ENCODE data around the gene STUM. TPM values are rescaled to one million over a fixed set of nuclear protein-coding genes. Genes with fewer than 3 reads are reported as not detected.

The STUM gene
- total RNA-seq, 4 donors from 2014 or later = 0.92 to 1.9 (median 1.0) TPM

DNA sequence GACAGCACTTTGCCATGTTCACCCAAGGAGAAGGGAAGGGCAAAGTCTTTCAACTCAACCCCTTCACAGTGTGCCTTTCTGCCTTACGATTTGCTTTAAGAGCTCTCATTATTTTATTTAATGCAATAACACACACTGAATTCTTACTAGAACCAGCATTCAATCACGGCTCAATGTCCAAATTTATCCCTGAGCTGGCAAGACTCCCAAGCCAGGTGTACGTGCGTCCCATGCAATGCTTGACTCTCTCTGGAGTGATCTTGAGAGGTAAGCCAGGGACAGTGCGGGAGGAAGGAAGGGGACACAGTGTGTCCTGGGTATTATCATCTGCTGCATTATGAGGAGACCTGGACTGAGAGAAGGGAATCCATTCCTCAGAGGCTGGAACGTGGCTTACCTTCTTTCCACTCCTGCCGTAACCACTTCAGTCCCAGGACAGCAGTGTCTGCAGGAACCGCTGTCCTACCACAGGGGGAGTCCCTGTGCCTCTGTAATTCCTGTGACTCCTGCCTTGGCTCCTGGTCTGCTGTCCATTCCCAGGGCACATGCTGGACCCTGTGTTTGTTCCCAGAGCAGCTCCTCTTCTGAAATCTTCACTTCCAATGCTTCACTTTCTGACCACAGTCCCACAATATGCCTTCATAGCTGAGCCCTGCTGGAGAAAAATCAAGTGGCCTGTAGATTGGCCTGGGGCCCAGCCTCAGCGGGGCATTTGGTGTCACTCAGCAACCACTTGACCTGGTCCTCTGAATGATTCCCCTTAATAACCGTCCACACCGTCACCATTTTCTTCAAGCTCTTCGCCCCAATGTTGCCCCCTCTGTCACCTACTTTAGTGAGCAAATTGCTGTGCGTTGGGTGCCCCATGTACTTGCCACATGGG, 28.6 kb upstream of the STUM start:
- DNase-seq (no peak), ATAC-seq (peak in 1 of 2 donors; percentile 32)
- intact Hi-C loops (cut with DNase I; ENCODE audit: low total_unique reads) (no loop called here), in situ Hi-C loops (cut with MboI; ENCODE audit: low sequenced_read_pairs in 4 of 4) (no loop called here)
- H3K27ac ChIP-seq = peak overlapping the region in 1 of 4 donors; percentile 33
- peaks cover 0 to 31% of the 10 kb centered on the region in 2 donors for H3K4me1 ChIP-seq
- H3K9me3 ChIP-seq = no peaks in the 10 kb centered on the region
- no peaks in the 10 kb centered on the region for H3K27me3 ChIP-seq
- H3K36me3 ChIP-seq = no peaks in the 10 kb centered on the region
- H3K4me3 ChIP-seq = no peak overlapping the region
- TF ChIP-seq, protein P1, sequence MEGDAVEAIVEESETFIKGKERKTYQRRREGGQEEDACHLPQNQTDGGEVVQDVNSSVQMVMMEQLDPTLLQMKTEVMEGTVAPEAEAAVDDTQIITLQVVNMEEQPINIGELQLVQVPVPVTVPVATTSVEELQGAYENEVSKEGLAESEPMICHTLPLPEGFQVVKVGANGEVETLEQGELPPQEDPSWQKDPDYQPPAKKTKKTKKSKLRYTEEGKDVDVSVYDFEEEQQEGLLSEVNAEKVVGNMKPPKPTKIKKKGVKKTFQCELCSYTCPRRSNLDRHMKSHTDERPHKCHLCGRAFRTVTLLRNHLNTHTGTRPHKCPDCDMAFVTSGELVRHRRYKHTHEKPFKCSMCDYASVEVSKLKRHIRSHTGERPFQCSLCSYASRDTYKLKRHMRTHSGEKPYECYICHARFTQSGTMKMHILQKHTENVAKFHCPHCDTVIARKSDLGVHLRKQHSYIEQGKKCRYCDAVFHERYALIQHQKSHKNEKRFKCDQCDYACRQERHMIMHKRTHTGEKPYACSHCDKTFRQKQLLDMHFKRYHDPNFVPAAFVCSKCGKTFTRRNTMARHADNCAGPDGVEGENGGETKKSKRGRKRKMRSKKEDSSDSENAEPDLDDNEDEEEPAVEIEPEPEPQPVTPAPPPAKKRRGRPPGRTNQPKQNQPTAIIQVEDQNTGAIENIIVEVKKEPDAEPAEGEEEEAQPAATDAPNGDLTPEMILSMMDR (IDR thresholded peaks at IDR 0.05 in 4 of 5, conservative IDR thresholded peaks at IDR 0.05 in 1 of 5) = peak in 2 of 5 experiments; percentile 18 to 19
- TF ChIP-seq POLR2A (IDR thresholded peaks at IDR 0.05) = no peak

DNA sequence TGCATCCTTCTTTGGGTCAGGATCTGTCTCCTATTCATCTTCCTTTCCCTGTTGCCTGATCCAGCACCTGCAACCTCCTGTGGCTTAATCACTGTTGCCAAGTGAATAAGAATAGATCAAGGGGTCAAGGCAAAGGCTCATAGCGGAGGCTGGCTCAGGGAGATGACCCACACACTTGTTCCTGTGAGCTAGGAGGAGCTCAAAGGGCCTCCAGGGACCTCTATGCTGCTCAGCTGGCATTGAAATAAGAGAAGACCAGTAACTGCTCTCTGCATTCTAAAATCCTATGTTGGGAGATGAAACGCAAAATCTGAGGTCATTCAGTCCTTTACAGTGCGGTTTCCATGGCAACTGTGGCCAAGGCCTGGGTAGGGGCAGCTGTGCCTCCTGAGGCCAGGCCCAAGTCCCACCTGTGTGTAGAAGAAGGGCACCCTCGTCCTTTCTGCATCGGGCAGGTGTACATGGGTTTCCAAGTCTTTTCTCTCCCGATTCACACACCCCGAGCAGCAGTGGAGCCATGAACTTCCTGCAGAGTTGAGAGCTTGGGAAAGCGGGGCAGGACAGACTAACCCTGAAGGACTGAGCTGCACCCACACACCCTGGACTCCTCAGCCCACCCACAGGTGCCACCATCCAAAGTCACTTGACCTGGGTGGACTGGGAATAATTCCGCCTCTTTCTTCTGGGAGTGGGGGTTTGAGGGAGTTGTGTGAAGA, 27.8 kb upstream of the STUM start:
- Histone ChIP-seq H3K36me3 (no peaks in the 10 kb centered on the region), H3K9me3 (no peaks in the 10 kb centered on the region), H3K4me1 (peaks cover 0 to 31% of the 10 kb centered on the region in 2 donors), H3K27ac (peak overlapping the region in 1 of 4 donors; percentile 33), H3K27me3 (no peaks in the 10 kb centered on the region), H3K4me3 (no peak overlapping the region)
- in situ Hi-C loops (cut with MboI; ENCODE audit: low sequenced_read_pairs in 4 of 4) = no loop called here
- TF ChIP-seq, protein P1 (IDR thresholded peaks at IDR 0.05 in 4 of 5, conservative IDR thresholded peaks at IDR 0.05 in 1 of 5) = no peak
- no peak for TF ChIP-seq POLR2A (IDR thresholded peaks at IDR 0.05)
- DNase-seq (no peak), ATAC-seq (peak in 1 of 2 donors; percentile 55)
- intact Hi-C loops (cut with DNase I; ENCODE audit: low total_unique reads) = no loop called here

DNA sequence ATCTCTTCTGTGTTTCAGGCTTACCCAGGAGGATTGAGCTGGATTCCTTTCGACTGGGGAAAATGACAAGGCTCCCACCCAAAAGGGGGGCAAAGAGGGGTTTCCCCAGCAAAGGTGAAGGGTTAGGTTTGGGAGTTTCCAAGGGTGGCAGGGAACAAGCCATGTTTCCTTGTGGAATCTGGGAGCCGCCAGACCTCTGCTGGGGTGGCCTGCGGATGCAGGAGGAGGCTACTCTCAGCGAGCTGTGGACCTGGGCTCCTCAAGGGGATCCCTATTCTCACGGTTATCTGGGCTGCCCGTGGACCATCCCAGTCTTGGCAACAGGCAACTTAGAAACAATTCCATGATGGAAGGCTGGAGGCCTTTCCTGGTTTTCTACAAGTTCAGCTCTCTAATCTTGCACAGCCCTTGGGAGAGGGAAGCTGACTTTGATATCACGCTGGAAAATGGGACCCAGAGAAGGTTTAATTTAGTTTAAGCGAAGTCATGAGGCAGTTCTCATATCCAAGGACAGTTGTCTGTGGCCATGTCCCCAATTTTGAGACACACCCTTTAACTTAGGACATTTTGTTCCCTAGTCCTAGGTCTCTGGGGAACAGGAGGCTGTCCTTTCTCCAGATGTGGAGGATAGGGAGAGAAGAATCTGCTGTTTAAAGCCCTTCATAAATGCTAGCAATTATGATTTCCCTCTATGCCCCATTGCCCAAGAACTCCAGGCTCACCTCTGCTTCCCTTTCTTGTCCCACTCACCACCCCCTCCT, 24.7 kb upstream of the STUM start:
- H3K9me3 ChIP-seq = no peaks in the 10 kb centered on the region

DNA sequence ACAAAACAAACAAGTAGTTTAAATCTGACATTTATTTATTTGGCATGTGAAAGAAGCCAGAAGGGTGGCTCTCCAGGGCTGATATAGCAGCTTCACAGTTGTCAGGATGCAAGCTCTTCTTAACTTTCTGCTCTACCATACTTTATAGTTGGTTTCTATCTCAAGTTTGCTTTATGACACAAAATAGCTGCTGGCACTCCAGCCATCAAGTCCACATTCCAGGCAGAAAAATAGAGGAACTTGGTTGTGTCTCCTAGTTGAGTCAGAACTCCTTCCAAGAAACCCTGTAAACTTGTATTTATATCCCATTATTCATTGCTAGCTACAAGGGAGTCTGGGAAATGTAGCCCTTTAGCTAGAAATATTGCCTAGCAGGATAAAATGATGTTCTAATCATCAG, 24.0 kb upstream of the STUM start:
- Histone ChIP-seq H3K27ac (peak overlapping the region; percentile 4 to 73 (median 48)), H3K4me1 (peaks cover 14 to 48% of the 10 kb centered on the region in 2 donors), H3K4me3 (no peak overlapping the region), H3K27me3 (no peaks in the 10 kb centered on the region), H3K9me3 (no peaks in the 10 kb centered on the region), H3K36me3 (no peaks in the 10 kb centered on the region)
- intact Hi-C loops (cut with DNase I; ENCODE audit: low total_unique reads) = no loop called here
- ATAC-seq (no peak), DNase-seq (no peak)
- in situ Hi-C loops (cut with MboI; ENCODE audit: low sequenced_read_pairs in 4 of 4) = no loop called here
- TF ChIP-seq, protein P1 (IDR thresholded peaks at IDR 0.05 in 4 of 5, conservative IDR thresholded peaks at IDR 0.05 in 1 of 5) = no peak
- no peak for TF ChIP-seq POLR2A (IDR thresholded peaks at IDR 0.05)

More for the DNA sequence above, 24.7 kb upstream of the STUM start:
- ATAC-seq (peak; percentile 12 to 67), DNase-seq (no peak)
- in situ Hi-C loops (cut with MboI; ENCODE audit: low sequenced_read_pairs in 4 of 4) = no loop called here
- H3K27me3 ChIP-seq = no peaks in the 10 kb centered on the region
- peak overlapping the region; percentile 58 to 76 (median 69) for H3K27ac ChIP-seq
- H3K4me1 ChIP-seq = peaks cover 9 to 44% of the 10 kb centered on the region in 2 donors
- TF ChIP-seq, protein P1 (IDR thresholded peaks at IDR 0.05 in 4 of 5, conservative IDR thresholded peaks at IDR 0.05 in 1 of 5) = no peak
- TF ChIP-seq POLR2A (IDR thresholded peaks at IDR 0.05) = no peak
- H3K4me3 ChIP-seq = no peak overlapping the region
- intact Hi-C loops (cut with DNase I; ENCODE audit: low total_unique reads) = no loop called here
- H3K36me3 ChIP-seq = no peaks in the 10 kb centered on the region

All from gastrocnemius medialis (tissue), 4 donors.